SK-N-SH (cell line): ENCODE data around the gene CDH23. TPM values are rescaled to one million over a fixed set of nuclear protein-coding genes. Genes with fewer than 3 reads are reported as not detected.

ENCODE experiments used
- CTCF ChIA-PET: fragments of 300-600, 350-600 bp; formaldehyde crosslinking; extraction: SDS; loops from one replicate; lab custom pipeline; 2021; lab: Yijun Ruan, JAX
- POLR2A ChIA-PET: fragments of 350-600 bp; sonication (Branson Sonifier 250); formaldehyde crosslinking; extraction: SDS; loops from one replicate; lab custom pipeline; 2020; ENCODE audit warnings: antibody characterized with exemption, inconsistent platforms; lab: Yijun Ruan, JAX
- DNase-seq: peaks from one replicate; pipeline ENCODE4 v3.0.0; 2012
- H2AFZ ChIP-seq: fragments of 200-600 bp; sonication (generic); 2 replicates; pipeline ENCODE4 v1.8.1; 2016; ENCODE audit warnings: antibody characterized with exemption, mild to moderate bottlenecking, low read depth
- H3F3A ChIP-seq: fragments of 200-600 bp; sonication (generic); replicated peaks from 2 replicates; pipeline ENCODE3; 2016; ENCODE audit warnings: antibody characterized with exemption, mild to moderate bottlenecking; ENCODE audit not compliant: insufficient read depth
- H3K27ac ChIP-seq, 2 experiments: fragments of 200-500 bp in 1 of 2; fragments of 200-600 bp in 1 of 2; sonication (Bioruptor generic) in 1 of 2; sonication (generic), shearing (Covaris generic) in 1 of 2; 2 replicates each; pipeline versions ENCODE4 v1.5.1 to v1.6.1; 2014 to 2016; ENCODE audit warnings: low read depth in 2 of 2, inconsistent platforms in 1 of 2, low read length in 1 of 2, mild to moderate bottlenecking in 1 of 2, mixed read lengths in 1 of 2
- H3K27me3 ChIP-seq: fragments of 200-600 bp; sonication (generic), shearing (Covaris generic); 2 replicates; pipeline ENCODE4 v1.6.1; 2016; ENCODE audit warnings: mixed run types; ENCODE audit not compliant: insufficient read depth
- H3K36me3 ChIP-seq, 2 experiments: fragments of 200-500 bp in 1 of 2; fragments of 200-600 bp in 1 of 2; sonication (Bioruptor generic) in 1 of 2; sonication (generic) in 1 of 2; replicated peaks in 1 of 2; 2 replicates each; pipeline versions ENCODE3 to v1.5.1; 2014 to 2016; ENCODE audit warnings: low read length in 1 of 2, mild to moderate bottlenecking in 1 of 2; ENCODE audit not compliant: insufficient read depth in 2 of 2, control insufficient read depth in 1 of 2
- H3K4me1 ChIP-seq, 2 experiments: fragments of 200-500 bp in 1 of 2; fragments of 200-600 bp in 1 of 2; sonication (Bioruptor generic) in 1 of 2; sonication (generic), shearing (Covaris generic) in 1 of 2; 2 replicates each; pipeline versions ENCODE4 v1.5.1 to v1.6.1; 2014 to 2016; ENCODE audit warnings: low read depth in 1 of 2, low read length in 1 of 2, mixed run types in 1 of 2; ENCODE audit not compliant: insufficient read depth in 2 of 2, control insufficient read depth in 1 of 2
- H3K4me2 ChIP-seq: fragments of 200-600 bp; sonication (generic), shearing (Covaris generic); 2 replicates; pipeline ENCODE4 v1.6.1; 2017; ENCODE audit warnings: mixed run types
- H3K4me3 ChIP-seq, 2 experiments: fragments of 200-500 bp in 1 of 2; fragments of 200-600 bp in 1 of 2; sonication (Bioruptor generic) in 1 of 2; sonication (generic), shearing (Covaris generic) in 1 of 2; 2 replicates each; pipeline versions ENCODE4 v1.5.1 to v1.8.1; 2014 to 2016; ENCODE audit warnings: low read depth in 2 of 2, inconsistent platforms in 1 of 2, low read length in 1 of 2, mild to moderate bottlenecking in 1 of 2, mixed read lengths in 1 of 2, moderate library complexity in 1 of 2
- H3K79me2 ChIP-seq: fragments of 200-600 bp; sonication (generic); 2 replicates; pipeline ENCODE4 v1.8.1; 2017; ENCODE audit warnings: mild to moderate bottlenecking; ENCODE audit not compliant: insufficient read depth
- H3K9ac ChIP-seq: fragments of 200-600 bp; sonication (generic); 2 replicates; pipeline ENCODE4 v1.6.1; 2017; ENCODE audit warnings: mixed run types
- H3K9me2 ChIP-seq: fragments of 200-600 bp; sonication (generic); 2 replicates; pipeline ENCODE4 v1.6.1; 2017; ENCODE audit warnings: mixed run types
- H3K9me3 ChIP-seq: fragments of 200-600 bp; sonication (generic); 2 replicates; pipeline ENCODE4 v1.6.1; 2017; ENCODE audit warnings: mixed run types, mild to moderate bottlenecking, moderate library complexity
- H4K20me1 ChIP-seq: fragments of 200-600 bp; sonication (generic); 2 replicates; pipeline ENCODE4 v1.6.1; 2017; ENCODE audit warnings: mild to moderate bottlenecking, mixed run types; ENCODE audit not compliant: insufficient read depth
- CTCF ChIP-seq: fragments of 200-600 bp; sonication (generic); IDR thresholded peaks from 2 replicates; pipeline ENCODE4 v1.6.1; 2017; ENCODE audit warnings: antibody characterized with exemption, mild to moderate bottlenecking, moderate library complexity
- ELF1 ChIP-seq: IDR thresholded peaks from 2 replicates; pipeline ENCODE4 v1.4.0; 2012
- EP300 ChIP-seq, 2 experiments: IDR thresholded peaks; 2 replicates each; pipeline versions ENCODE4 v1.4.0 to v1.6.1; 2012; ENCODE audit warnings: borderline replicate concordance in 1 of 2, low read depth in 1 of 2, low read length in 1 of 2
- EZH2phosphoT487 ChIP-seq: fragments of 200-600 bp; sonication (generic); IDR thresholded peaks from 2 replicates; pipeline ENCODE4 v1.6.1; 2017; ENCODE audit warnings: low read depth, mixed run types, mild to moderate bottlenecking, antibody characterized with exemption, moderate library complexity, borderline replicate concordance
- FOXJ3 ChIP-seq: sonication (generic); formaldehyde crosslinking; IDR thresholded peaks from 2 replicates; pipeline ENCODE4 v1.5.1; 2020; ENCODE audit warnings: mild to moderate bottlenecking, missing genetic modification reagents
- IRF3 ChIP-seq: fragments of 150-350 bp; IDR thresholded peaks from 2 replicates; pipeline ENCODE4 v1.6.1; 2016; ENCODE audit warnings: mild to moderate bottlenecking, low read depth, low read length
- MAX ChIP-seq: IDR thresholded peaks from 2 replicates; pipeline ENCODE4 v1.4.0; 2012; ENCODE audit warnings: low read depth
- MEF2A ChIP-seq: IDR thresholded peaks from 2 replicates; pipeline ENCODE4 v1.4.0; 2012; ENCODE audit warnings: low read depth, borderline replicate concordance
- MXI1 ChIP-seq: IDR thresholded peaks from 2 replicates; pipeline ENCODE4 v1.6.1; 2012; ENCODE audit warnings: mild to moderate bottlenecking, low read depth, low read length, improper control_type of control experiment
- NFIC ChIP-seq: IDR thresholded peaks from 2 replicates; pipeline ENCODE4 v1.4.0; 2012; ENCODE audit warnings: borderline replicate concordance
- POLR2AphosphoS5 ChIP-seq: IDR thresholded peaks from 2 replicates; pipeline ENCODE4 v1.6.1; 2012; ENCODE audit warnings: low read depth, low read length
- RCOR1 ChIP-seq: fragments of 150-350 bp; IDR thresholded peaks from 2 replicates; pipeline ENCODE4 v1.6.1; 2017; ENCODE audit warnings: antibody characterized with exemption, low read length
- REST ChIP-seq: IDR thresholded peaks from 2 replicates; pipeline ENCODE4 v1.6.1; 2012; ENCODE audit warnings: mild to moderate bottlenecking, low read depth, low read length, moderate library complexity
- RFX5 ChIP-seq: IDR thresholded peaks from 2 replicates; pipeline ENCODE4 v1.6.1; 2012; ENCODE audit warnings: mild to moderate bottlenecking, improper control_type of control experiment, low read length
- RXRA ChIP-seq: IDR thresholded peaks from 2 replicates; pipeline ENCODE4 v1.4.0; 2012; ENCODE audit warnings: low read depth, mild to moderate bottlenecking, borderline replicate concordance
- TAF1 ChIP-seq: IDR thresholded peaks from 2 replicates; pipeline ENCODE4 v1.6.1; 2012; ENCODE audit warnings: low read depth, mild to moderate bottlenecking, low read length, moderate library complexity, borderline replicate concordance
- TCF12 ChIP-seq: IDR thresholded peaks from 2 replicates; pipeline ENCODE4 v1.4.0; 2012
- USF1 ChIP-seq: IDR thresholded peaks from 2 replicates; pipeline ENCODE4 v1.4.0; 2012; ENCODE audit warnings: low read depth, borderline replicate concordance
- USF2 ChIP-seq: fragments of 150-350 bp; IDR thresholded peaks from 2 replicates; pipeline ENCODE4 v1.6.1; 2017; ENCODE audit warnings: antibody characterized with exemption, low read length, low read depth, borderline replicate concordance
- WGBS: methylation state at CpG from one replicate; pipeline ENCODE4 v1.1.6; 2017; ENCODE audit warnings: low lambda C conversion rate; 5-methylcytosine and 5-hydroxymethylcytosine counted together
- polyA plus RNA-seq, 3 experiments: library from polyadenylated mRNA; depleted of rRNA; stranded (reverse); fragments of >200 nt; gene quantifications; 2 replicates each; pipeline ENCODE4 v1.2.3, GENCODE V29; 2012

CDH23 gene
- polyA plus RNA-seq, 1 of the 3 experiments (the other 2 are of a cell fraction), result 0.03 TPM

- no peak for TF ChIP-seq MXI1
Measured at GRCh38 chr10:71799608-71800453, 403.1 kb downstream of the CDH23 start (continued).

GRCh38 chr10:71801361-71801760, 404.6 kb downstream of the CDH23 start:
- WGBS, result 86% methylated on average over 6 of the region's 9 CpGs
- TF ChIP-seq TAF1 (no peak), MAX (no peak), USF1 (no peak), EZH2phosphoT487 (no peak), EP300 (IDR thresholded peaks at IDR 0.05; ENCODE audit: borderline replicate concordance in 1 of 2, low read depth in 1 of 2, low read length in 1 of 2) (no peak), RXRA (no peak), RFX5 (no peak), USF2 (no peak), TCF12 (no peak), POLR2AphosphoS5 (no peak), FOXJ3 (CRISPR knock-in tag) (no peak), MEF2A (no peak), NFIC (no peak), IRF3 (no peak), CTCF (no peak), ELF1 (no peak), REST (no peak), RCOR1 (no peak)
- POLR2A ChIA-PET, result no interaction called here

More at GRCh38 chr10:71801361-71801760, 404.6 kb downstream of the CDH23 start:
- Histone ChIP-seq H3K36me3 (no peaks in the 10 kb centered on the region), H3K4me3 (no peak overlapping the region), H3F3A (no peaks in the 10 kb centered on the region), H3K79me2 (no peaks in the 10 kb centered on the region), H3K27ac (no peak overlapping the region), H2AFZ (no peak overlapping the region), H3K4me2 (no peak overlapping the region), H3K9me2 (no peaks in the 10 kb centered on the region), H4K20me1 (no peaks in the 10 kb centered on the region), H3K9me3 (no peaks in the 10 kb centered on the region), H3K27me3 (no peaks in the 10 kb centered on the region), H3K4me1 (no peaks in the 10 kb centered on the region), H3K9ac (no peak overlapping the region)
- CTCF ChIA-PET, result interaction anchor here (1.2 to 1.5 kb wide), 2 partner anchors 95 to 105 kb away, joined by 4 read pairs; no protein-coding TSS in a partner anchor
- DNase-seq, result no peak
